ENCODE measurements around the gene PAF1. TPM values are rescaled to one million over a fixed set of nuclear protein-coding genes. Genes with fewer than 3 reads are reported as not detected.

Gene PAF1
- total and polyA plus RNA-seq, 2 donors from 2014 or later: 37.1 to 54.0 TPM

DNA sequence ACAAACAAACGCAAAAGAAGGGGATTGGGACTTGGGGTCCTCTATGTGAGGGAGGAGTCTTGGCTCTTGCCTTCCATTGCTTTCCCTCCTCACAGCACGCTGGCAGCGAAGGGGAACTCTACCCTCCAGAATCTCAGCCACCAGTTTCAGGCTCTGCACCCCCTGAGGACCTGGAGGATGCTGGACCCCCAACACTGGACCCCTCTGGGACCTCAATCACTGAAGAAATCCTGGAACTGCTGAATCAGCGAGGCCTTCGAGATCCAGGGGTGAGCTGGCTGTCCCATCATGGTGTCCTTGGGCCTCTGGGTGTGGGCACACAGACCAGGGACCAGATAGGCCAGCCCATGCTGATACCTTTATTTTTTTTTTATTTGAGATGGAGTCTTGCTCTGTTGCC, 31.1 kb upstream of the PAF1 start:
- Histone ChIP-seq H3K27ac (ENCODE audit: low read depth in 2 of 2, low read length in 2 of 2) (no peak overlapping the region), H3K9me3 (ENCODE audit: control insufficient read depth in 2 of 3, insufficient read depth in 1 of 3, low read length in 3 of 3) (no peaks in the 10 kb centered on the region), H3K4me1 (ENCODE audit: control insufficient read depth in 2 of 3, insufficient read depth in 2 of 3, low read depth in 1 of 3, low read length in 3 of 3) (no peaks in the 10 kb centered on the region), H3K36me3 (ENCODE audit: control insufficient read depth in 2 of 3, insufficient read depth in 3 of 3, low read length in 3 of 3) (peaks cover 0 to 9% (median 2%) of the 10 kb centered on the region in 3 donors), H3K27me3 (ENCODE audit: control insufficient read depth, insufficient read depth, low read length) (no peaks in the 10 kb centered on the region), H3K4me3 (ENCODE audit: low read length in 3 of 3) (no peak overlapping the region), H3K9ac (ENCODE audit: low read length in 3 of 3) (no peak overlapping the region)
- TF ChIP-seq, protein P1, sequence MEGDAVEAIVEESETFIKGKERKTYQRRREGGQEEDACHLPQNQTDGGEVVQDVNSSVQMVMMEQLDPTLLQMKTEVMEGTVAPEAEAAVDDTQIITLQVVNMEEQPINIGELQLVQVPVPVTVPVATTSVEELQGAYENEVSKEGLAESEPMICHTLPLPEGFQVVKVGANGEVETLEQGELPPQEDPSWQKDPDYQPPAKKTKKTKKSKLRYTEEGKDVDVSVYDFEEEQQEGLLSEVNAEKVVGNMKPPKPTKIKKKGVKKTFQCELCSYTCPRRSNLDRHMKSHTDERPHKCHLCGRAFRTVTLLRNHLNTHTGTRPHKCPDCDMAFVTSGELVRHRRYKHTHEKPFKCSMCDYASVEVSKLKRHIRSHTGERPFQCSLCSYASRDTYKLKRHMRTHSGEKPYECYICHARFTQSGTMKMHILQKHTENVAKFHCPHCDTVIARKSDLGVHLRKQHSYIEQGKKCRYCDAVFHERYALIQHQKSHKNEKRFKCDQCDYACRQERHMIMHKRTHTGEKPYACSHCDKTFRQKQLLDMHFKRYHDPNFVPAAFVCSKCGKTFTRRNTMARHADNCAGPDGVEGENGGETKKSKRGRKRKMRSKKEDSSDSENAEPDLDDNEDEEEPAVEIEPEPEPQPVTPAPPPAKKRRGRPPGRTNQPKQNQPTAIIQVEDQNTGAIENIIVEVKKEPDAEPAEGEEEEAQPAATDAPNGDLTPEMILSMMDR (IDR thresholded peaks at IDR 0.05; ENCODE audit: borderline replicate concordance, extremely low read depth, insufficient read depth): no peak
- DNase-seq: no peak
- intact Hi-C loops (cut with DNase I): no loop called here
- no peak for FAIRE-seq

DNA sequence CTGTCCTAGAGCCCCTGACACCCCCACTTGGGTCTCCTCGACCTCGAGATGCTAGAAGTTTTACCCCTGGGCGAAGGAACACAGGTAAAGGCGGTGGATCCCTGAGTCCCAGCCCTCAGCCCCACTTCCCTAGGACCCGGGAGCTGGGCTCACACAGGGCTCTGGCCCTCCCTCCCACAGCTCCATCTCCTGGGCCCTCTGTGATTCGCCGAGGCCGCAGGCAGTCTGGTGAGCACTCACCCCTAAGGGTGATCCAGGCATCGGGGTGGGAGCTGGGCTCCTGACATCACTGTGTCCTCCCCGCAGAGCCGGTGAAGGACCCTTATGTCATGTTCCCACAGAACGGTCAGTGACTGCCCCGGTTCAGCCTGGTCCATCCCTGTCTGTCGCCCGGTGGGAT, 29.9 kb upstream of the PAF1 start:
- H3K9ac ChIP-seq (ENCODE audit: low read length in 3 of 3): no peak overlapping the region
- H3K27ac ChIP-seq (ENCODE audit: low read depth in 2 of 2, low read length in 2 of 2): no peak overlapping the region
- no peaks in the 10 kb centered on the region for H3K27me3 ChIP-seq (ENCODE audit: control insufficient read depth, insufficient read depth, low read length)
- no peaks in the 10 kb centered on the region for H3K9me3 ChIP-seq (ENCODE audit: control insufficient read depth in 2 of 3, insufficient read depth in 1 of 3, low read length in 3 of 3)
- H3K4me3 ChIP-seq (ENCODE audit: low read length in 3 of 3): no peak overlapping the region
- peaks cover 0 to 9% (median 2%) of the 10 kb centered on the region in 3 donors for H3K36me3 ChIP-seq (ENCODE audit: control insufficient read depth in 2 of 3, insufficient read depth in 3 of 3, low read length in 3 of 3)
- FAIRE-seq (no peak), DNase-seq (no peak)
- TF ChIP-seq, protein P1 (IDR thresholded peaks at IDR 0.05; ENCODE audit: borderline replicate concordance, extremely low read depth, insufficient read depth): no peak
- intact Hi-C loops (cut with DNase I): no loop called here
- no peaks in the 10 kb centered on the region for H3K4me1 ChIP-seq (ENCODE audit: control insufficient read depth in 2 of 3, insufficient read depth in 2 of 3, low read depth in 1 of 3, low read length in 3 of 3)

DNA sequence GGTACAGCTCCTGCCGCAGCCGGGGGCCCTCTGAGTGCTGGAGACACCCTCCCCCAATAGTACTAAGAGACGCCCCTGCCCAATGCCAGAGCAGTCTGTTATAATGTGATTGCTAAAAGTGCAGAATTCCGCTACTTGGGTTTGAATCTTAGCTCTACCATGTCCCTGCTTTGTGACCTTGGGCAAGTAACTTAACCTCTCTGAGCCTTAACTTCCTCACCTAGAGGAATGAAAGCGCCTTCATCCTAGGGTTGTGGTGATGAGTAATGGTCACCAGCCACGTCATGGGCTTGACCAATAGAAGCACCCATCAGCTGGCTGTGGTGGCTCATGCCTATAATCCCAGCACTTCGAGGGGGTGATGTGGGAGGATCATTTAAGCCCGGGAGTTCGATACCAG, 28.1 kb upstream of the PAF1 start:
- H3K9me3 ChIP-seq (ENCODE audit: control insufficient read depth in 2 of 3, insufficient read depth in 1 of 3, low read length in 3 of 3): no peaks in the 10 kb centered on the region
- H3K9ac ChIP-seq (ENCODE audit: low read length in 3 of 3): no peak overlapping the region
- peaks cover 0 to 3% (median 0%) of the 10 kb centered on the region in 3 donors for H3K4me1 ChIP-seq (ENCODE audit: control insufficient read depth in 2 of 3, insufficient read depth in 2 of 3, low read depth in 1 of 3, low read length in 3 of 3)
- H3K27ac ChIP-seq (ENCODE audit: low read depth in 2 of 2, low read length in 2 of 2): no peak overlapping the region
- H3K4me3 ChIP-seq (ENCODE audit: low read length in 3 of 3): no peak overlapping the region
- intact Hi-C loops (cut with DNase I): no loop called here
- H3K36me3 ChIP-seq (ENCODE audit: control insufficient read depth in 2 of 3, insufficient read depth in 3 of 3, low read length in 3 of 3): peaks cover 0 to 9% (median 2%) of the 10 kb centered on the region in 3 donors
- TF ChIP-seq, protein P1 (IDR thresholded peaks at IDR 0.05; ENCODE audit: borderline replicate concordance, extremely low read depth, insufficient read depth): no peak
- no peak for DNase-seq
- H3K27me3 ChIP-seq (ENCODE audit: control insufficient read depth, insufficient read depth, low read length): no peaks in the 10 kb centered on the region
- no peak for FAIRE-seq

All from kidney (tissue), 14 donors.